RWPE2 (cell line): ENCODE data around the gene B3GNT9.

ENCODE experiments used
- ATAC-seq: fragments of 200-7000 bp; cut with Tn5 transposase; 3 replicates; pipeline ENCODE4 v1.9.1; 2021; ENCODE audit warnings: low read depth
- DNase-seq: peaks from one replicate; pipeline ENCODE4 v3.0.0-alpha.2; 2020; ENCODE audit warnings: low spot score
- H3K27ac ChIP-seq: fragments of 450-650 bp; 2 replicates; pipeline ENCODE4 v1.5.1; 2017; ENCODE audit warnings: mild to moderate bottlenecking; ENCODE audit not compliant: poor library complexity, severe bottlenecking
- H3K27me3 ChIP-seq: fragments of 250-450 bp; sonication (Bioruptor Pico); 2 replicates; pipeline ENCODE4 v1.5.1; 2021; ENCODE audit warnings: mild to moderate bottlenecking, moderate library complexity; ENCODE audit not compliant: insufficient read depth, poor library complexity, severe bottlenecking
- H3K36me3 ChIP-seq: fragments of 250-450 bp; sonication (Bioruptor Pico); 2 replicates; pipeline ENCODE4 v1.5.1; 2020; ENCODE audit warnings: low read depth, mild to moderate bottlenecking, moderate library complexity
- H3K4me1 ChIP-seq: fragments of 250-450 bp; sonication (Bioruptor Pico); 2 replicates; pipeline ENCODE4 v1.5.1; 2021; ENCODE audit warnings: mild to moderate bottlenecking, moderate library complexity; ENCODE audit not compliant: insufficient read depth, poor library complexity, severe bottlenecking
- H3K4me3 ChIP-seq: fragments of 250-450 bp; sonication (Bioruptor Pico); 2 replicates; pipeline ENCODE4 v1.5.1; 2021; ENCODE audit warnings: mild to moderate bottlenecking, moderate library complexity; ENCODE audit not compliant: severe bottlenecking
- H3K9me3 ChIP-seq: fragments of 250-450 bp; sonication (Bioruptor Pico); 2 replicates; pipeline ENCODE4 v1.5.1; 2021; ENCODE audit warnings: mild to moderate bottlenecking, moderate library complexity; ENCODE audit not compliant: severe bottlenecking
- TF ChIP-seq, protein P1 (sequence below): fragments of 450-650 bp; IDR thresholded peaks from one replicate; pipeline ENCODE4 v1.5.1; 2017; ENCODE audit warnings: mild to moderate bottlenecking, moderate library complexity; ENCODE audit not compliant: poor library complexity, severe bottlenecking

Gene B3GNT9

DNA sequence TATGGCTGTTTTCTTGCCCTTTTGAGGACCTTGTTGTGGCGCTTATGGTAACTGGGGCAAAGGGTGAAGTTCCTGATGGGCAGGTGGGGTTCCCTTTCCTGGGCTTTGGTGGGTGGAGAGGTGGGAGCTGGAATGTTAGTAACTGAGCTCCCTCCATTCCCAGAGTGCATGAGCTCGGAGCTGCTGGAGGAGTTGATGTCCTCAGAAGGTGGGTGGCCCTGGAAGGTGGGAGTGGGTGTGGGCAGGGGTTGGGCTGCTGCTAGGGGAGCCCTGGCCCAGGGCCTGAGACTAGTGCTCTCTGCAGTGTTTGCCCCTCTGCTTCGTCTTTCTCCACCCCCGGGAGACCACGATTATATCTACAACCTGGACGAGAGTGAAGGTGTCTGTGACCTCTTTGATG is 46.9 kb upstream of the B3GNT9 start:
- no peaks in the 10 kb centered on the region for H3K9me3 ChIP-seq
- no peak overlapping the region for H3K4me3 ChIP-seq
- peaks cover 9% of the 10 kb centered on the region for H3K4me1 ChIP-seq
- no peaks in the 10 kb centered on the region for H3K27me3 ChIP-seq
- H3K27ac ChIP-seq, result peak overlapping the region; percentile 78
- H3K36me3 ChIP-seq, result peaks cover 86% of the 10 kb centered on the region
- TF ChIP-seq, protein P1, sequence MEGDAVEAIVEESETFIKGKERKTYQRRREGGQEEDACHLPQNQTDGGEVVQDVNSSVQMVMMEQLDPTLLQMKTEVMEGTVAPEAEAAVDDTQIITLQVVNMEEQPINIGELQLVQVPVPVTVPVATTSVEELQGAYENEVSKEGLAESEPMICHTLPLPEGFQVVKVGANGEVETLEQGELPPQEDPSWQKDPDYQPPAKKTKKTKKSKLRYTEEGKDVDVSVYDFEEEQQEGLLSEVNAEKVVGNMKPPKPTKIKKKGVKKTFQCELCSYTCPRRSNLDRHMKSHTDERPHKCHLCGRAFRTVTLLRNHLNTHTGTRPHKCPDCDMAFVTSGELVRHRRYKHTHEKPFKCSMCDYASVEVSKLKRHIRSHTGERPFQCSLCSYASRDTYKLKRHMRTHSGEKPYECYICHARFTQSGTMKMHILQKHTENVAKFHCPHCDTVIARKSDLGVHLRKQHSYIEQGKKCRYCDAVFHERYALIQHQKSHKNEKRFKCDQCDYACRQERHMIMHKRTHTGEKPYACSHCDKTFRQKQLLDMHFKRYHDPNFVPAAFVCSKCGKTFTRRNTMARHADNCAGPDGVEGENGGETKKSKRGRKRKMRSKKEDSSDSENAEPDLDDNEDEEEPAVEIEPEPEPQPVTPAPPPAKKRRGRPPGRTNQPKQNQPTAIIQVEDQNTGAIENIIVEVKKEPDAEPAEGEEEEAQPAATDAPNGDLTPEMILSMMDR, result no peak
- DNase-seq, result peak; percentile 45
- ATAC-seq, result no peak

DNA sequence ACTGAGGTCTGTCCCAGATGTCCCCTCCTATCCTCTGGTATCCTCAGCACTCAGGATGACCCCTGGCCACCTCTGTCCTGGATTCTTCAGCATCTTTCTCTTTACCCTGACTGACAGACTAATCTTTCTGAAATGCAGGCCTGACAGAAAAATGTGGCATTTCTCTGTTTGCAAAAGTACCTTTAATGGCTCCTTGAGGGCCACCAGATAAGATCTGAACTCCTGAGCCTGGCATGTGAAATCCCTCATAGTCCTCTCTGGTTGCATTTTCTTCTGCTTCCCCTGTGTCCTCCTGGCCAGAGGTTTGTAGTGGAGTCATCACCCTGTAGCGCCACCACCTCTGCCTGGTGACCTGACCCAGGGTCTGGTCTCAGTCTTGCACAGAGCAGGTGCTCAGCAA is 46.1 kb upstream of the B3GNT9 start:
- peak overlapping the region; percentile 78 for H3K27ac ChIP-seq
- H3K4me3 ChIP-seq, result no peak overlapping the region
- DNase-seq (no peak), ATAC-seq (no peak)
- H3K36me3 ChIP-seq, result peaks cover 78% of the 10 kb centered on the region
- no peaks in the 10 kb centered on the region for H3K27me3 ChIP-seq
- H3K4me1 ChIP-seq, result peaks cover 9% of the 10 kb centered on the region
- TF ChIP-seq, protein P1, result no peak
- no peaks in the 10 kb centered on the region for H3K9me3 ChIP-seq

DNA sequence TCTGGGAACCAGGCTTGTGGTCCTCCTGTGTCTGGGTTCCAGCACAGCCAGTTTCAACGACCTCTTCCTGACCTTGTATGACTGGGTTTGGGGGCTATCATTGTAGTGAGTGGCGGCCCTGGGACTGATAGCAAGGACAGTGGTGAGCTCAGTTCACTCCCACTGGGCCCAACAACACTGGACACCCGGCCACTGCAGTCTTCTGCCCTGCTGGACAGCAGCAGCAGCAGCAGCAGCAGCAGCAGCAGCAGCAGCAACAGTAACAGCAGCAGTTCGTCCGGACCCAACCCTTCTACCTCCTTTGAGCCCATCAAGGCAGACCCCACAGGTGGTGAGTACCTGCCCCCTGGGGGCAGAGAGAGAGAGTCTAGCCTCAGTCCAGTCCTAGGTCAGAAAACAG is 44.9 kb upstream of the B3GNT9 start:
- no peaks in the 10 kb centered on the region for H3K9me3 ChIP-seq
- no peak overlapping the region for H3K4me3 ChIP-seq
- H3K36me3 ChIP-seq, result peaks cover 67% of the 10 kb centered on the region
- DNase-seq (no peak), ATAC-seq (no peak)
- no peak overlapping the region for H3K27ac ChIP-seq
- TF ChIP-seq, protein P1, result no peak
- peaks cover 13% of the 10 kb centered on the region for H3K4me1 ChIP-seq
- H3K27me3 ChIP-seq, result no peaks in the 10 kb centered on the region

DNA sequence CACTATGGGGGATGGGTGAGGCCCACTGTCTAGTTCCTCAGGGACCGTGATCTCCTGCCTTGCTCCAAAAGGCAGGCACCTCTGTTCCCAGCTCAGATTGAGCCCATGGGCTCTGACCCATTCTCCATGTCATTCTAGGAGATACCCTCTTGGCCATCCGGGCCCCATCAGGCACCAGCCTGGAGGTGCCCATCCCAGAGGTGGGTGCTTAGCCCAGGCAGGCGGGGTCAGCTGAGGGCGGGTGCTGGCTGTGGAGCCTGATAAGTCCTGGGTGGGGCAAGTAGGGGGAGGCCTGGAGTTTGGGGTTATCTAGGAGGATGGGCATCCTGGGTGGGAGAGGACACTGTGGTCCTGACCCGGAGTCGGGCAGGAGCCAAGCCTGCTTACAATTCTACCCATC is 43.5 kb upstream of the B3GNT9 start:
- peaks cover 60% of the 10 kb centered on the region for H3K36me3 ChIP-seq
- TF ChIP-seq, protein P1, result no peak
- no peak overlapping the region for H3K4me3 ChIP-seq
- peaks cover 13% of the 10 kb centered on the region for H3K4me1 ChIP-seq
- H3K9me3 ChIP-seq, result no peaks in the 10 kb centered on the region
- ATAC-seq (no peak), DNase-seq (no peak)
- peak overlapping the region; percentile 61 for H3K27ac ChIP-seq
- no peaks in the 10 kb centered on the region for H3K27me3 ChIP-seq

DNA sequence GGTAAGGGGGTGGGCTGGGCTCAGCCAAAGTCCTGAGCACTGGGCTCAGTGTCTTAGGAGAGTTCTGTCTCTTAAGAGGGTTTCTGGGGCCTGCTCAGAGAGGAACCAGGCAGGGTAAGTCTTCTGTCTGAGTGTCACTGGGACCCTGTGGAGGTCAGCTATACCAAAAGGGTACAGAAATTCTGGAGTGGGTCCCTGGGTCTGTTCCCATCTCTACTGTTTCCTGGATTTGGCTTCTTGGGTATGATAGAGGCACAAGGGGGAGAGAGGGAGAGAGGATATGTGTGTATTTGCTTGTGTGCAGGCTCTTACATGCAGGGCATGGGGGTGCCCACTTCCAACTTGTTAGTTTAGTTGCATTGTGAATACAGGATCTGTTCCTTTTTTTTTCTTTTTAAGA is 42.7 kb upstream of the B3GNT9 start:
- H3K9me3 ChIP-seq, result no peaks in the 10 kb centered on the region
- ATAC-seq (no peak), DNase-seq (no peak)
- TF ChIP-seq, protein P1, result no peak
- H3K27ac ChIP-seq, result peak overlapping the region; percentile 61
- peaks cover 59% of the 10 kb centered on the region for H3K36me3 ChIP-seq
- H3K4me3 ChIP-seq, result peak overlapping the region; percentile 79
- H3K4me1 ChIP-seq, result peaks cover 10% of the 10 kb centered on the region
- H3K27me3 ChIP-seq, result no peaks in the 10 kb centered on the region
